AG10803 (cell line): ENCODE results near the gene CLSTN2.
A peak's percentile ranks its signal among the peaks of the same experiment; 100 is the strongest.

ENCODE experiments used
- DNase-seq: peaks from one replicate; pipeline ENCODE4 v3.0.0; 2010; ENCODE audit warnings: low read depth
- H3K4me3 ChIP-seq: 2 replicates; pipeline ENCODE4 v1.5.1; 2011; ENCODE audit warnings: mild to moderate bottlenecking, low read length, control low read depth
- TF ChIP-seq, protein P1 (sequence below): conservative IDR thresholded peaks from 2 replicates; pipeline ENCODE4 v1.5.1; 2011; ENCODE audit warnings: mild to moderate bottlenecking, low read length, control low read depth, inconsistent platforms

CLSTN2 gene

DNA sequence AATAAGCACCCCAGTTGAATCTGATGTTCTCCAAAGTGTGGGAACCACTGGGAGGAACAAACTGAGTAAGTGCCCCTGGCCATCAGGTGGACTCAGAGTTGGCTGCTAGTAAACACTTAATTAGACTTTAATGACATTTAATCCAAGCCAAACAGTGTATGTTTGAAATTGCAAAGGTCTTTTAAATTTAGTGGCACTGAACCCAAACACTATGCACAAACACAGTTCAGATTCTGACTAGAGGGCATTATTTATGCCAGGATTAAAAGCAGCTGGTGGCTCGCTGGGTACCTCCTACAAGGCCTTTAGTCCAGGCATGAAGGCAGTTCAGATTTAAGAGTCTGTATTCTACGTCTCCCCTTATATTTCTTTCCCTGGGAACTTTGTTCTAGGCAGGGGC is 264.8 kb downstream of the CLSTN2 start:
- no peak for DNase-seq
- H3K4me3 ChIP-seq = no peak overlapping the region
- TF ChIP-seq, protein P1, sequence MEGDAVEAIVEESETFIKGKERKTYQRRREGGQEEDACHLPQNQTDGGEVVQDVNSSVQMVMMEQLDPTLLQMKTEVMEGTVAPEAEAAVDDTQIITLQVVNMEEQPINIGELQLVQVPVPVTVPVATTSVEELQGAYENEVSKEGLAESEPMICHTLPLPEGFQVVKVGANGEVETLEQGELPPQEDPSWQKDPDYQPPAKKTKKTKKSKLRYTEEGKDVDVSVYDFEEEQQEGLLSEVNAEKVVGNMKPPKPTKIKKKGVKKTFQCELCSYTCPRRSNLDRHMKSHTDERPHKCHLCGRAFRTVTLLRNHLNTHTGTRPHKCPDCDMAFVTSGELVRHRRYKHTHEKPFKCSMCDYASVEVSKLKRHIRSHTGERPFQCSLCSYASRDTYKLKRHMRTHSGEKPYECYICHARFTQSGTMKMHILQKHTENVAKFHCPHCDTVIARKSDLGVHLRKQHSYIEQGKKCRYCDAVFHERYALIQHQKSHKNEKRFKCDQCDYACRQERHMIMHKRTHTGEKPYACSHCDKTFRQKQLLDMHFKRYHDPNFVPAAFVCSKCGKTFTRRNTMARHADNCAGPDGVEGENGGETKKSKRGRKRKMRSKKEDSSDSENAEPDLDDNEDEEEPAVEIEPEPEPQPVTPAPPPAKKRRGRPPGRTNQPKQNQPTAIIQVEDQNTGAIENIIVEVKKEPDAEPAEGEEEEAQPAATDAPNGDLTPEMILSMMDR = no peak

DNA sequence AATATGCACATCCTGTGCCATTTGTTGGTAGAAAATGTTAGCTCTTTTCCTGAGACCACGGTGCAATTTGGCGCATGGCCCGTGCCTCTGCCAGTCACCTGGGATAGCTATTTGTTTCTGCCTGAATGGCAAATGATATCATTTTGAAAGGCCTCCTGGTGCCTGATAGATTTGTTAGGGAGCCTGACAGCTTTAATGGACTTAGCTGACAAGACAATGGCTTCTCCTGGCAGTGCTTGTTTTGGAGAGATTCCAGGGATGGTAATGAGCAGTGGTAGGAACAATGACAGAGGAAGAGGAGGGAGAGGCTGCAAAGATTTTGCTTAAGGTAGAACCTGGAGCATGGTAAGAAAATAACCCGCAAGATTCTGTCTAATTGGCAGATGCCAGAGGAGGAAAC is 268.5 kb downstream of the CLSTN2 start:
- no peak overlapping the region for H3K4me3 ChIP-seq
- DNase-seq = no peak
- TF ChIP-seq, protein P1 = no peak

DNA sequence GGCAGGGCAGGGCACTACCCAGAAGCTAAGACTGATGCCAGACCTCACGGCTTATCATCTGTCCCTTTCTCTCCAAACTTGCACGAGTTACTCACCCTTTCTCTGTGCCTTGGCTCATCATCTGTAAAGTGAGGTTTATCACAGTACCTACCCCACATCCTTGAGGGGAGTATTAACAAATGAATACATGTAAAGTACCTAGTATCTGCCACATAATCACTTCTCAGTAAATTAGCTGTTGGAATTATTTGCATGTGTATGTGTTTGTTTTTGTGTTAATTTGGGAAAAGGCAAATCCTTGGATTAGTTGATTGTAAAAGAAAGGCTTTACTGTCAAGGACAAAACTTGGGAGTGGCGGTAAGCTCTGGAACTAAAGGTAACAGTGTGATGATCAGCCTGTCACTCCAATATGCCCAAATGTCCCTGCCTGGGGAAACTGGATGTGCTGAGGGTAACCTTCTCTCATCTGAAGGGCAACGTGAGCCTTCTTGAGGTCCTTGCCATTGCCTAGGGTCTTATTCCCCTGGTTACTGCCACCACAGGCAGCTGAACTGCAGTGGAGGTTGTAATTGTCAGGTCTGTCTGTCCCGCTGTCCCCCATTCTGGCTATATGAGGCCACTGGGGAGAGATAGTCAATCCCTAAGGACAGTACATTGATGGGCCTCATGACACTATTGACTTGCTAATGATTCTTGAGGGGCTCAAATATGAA is 269.4 kb downstream of the CLSTN2 start:
- TF ChIP-seq, protein P1 = no peak
- H3K4me3 ChIP-seq = no peak overlapping the region
- DNase-seq = no peak

DNA sequence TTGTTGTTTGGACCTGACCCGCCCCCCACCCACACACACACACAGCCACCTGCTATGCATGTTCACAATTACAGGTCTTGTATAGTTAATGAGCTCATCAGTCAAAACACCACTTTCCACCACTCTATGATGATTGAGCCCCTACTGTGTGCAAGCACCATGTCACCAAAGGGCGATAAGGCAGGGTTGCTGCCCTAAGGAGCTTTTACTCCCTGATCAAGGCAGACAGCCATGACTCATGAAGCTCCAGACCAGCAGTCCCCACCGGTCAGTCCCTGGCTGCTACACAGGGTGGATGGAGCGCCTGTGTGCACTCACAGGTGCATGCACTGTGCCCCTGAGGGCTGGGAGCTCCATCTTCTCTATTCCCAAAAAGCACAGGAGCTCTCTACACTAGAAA is 270.6 kb downstream of the CLSTN2 start:
- TF ChIP-seq, protein P1 = no peak
- no peak overlapping the region for H3K4me3 ChIP-seq
- DNase-seq = no peak

DNA sequence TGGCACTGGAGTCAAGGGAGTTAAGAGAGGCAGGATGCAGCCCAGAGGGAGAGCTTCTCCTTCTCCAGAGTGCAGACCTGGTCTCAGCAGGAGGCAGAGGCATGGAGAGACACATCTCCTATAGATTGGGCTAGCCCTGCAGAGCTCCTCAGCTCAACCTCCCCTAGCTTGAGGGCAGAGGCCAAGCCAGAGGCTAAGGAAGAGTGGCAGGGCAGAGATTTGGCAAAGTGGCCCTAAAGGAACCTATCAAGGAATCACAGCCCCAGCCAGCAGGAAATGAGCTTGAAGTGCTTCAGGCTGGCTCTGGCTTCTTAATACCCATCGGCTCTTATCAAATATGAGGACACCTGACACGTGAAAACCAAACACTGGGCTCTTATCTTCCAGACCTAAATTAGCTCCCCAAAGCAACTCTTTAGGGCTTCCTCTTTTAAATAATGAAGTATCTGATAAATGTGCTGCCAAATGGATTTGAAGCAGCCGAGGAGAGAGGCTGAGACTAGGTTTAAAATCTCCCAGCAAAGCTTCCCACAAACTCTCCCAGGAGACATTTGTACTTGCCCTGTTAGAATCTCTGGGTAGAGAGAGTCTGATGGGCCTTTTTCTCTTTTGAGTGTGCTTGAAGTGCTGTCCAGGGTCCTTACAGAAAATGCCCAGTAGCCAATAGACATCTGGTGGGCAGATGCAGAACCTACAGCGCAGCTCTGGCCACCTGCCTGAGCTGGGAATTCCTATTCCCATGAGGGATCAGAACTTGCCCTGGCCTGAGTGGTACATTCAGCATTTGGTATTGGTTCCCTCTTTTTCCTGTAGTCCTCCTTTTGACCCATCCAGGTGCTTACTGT is 271.4 kb downstream of the CLSTN2 start:
- H3K4me3 ChIP-seq = no peak overlapping the region
- peak; percentile 60 for DNase-seq
- TF ChIP-seq, protein P1 = no peak

DNA sequence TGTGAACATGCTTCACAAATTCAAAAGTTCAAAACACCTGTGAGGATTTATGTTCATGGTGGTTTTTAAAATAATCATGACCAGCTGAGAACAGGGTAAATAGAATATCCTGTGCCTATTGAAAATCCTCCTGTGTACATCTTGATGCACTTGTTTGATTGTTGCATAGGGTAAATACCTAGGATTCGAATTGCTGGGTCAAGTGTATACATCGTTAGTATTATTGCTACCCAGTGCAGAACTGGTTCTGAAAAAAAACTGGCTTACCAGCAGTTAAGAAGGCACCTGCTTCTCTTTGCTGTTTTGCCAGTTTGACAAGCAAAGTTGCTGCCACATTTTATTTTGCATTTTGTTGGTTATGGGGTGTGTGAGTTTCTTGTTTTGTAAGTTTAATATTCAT is 272.6 kb downstream of the CLSTN2 start:
- no peak for DNase-seq
- H3K4me3 ChIP-seq = no peak overlapping the region
- TF ChIP-seq, protein P1 = no peak

DNA sequence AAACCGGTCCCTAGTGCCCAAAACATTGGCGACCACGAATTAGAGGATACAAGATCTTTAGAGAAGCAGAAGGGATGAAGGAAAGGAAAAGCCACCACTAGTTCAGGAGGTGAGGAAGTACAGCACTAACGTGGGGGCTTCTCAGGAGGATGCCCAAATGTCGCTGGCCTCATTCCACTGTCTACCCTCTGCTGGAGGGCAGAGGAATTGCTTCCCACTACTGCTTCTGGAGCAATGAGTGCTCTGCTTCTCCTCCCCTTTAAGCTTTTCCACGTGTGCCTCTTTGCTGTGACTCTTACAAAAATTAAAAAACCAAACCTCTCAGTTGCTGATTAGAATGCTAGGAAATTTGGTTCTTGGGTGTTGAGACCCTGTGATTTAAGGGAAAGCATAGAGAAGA is 281.3 kb downstream of the CLSTN2 start:
- DNase-seq = peak; percentile 2
- TF ChIP-seq, protein P1 = peak; percentile 59
- H3K4me3 ChIP-seq = no peak overlapping the region
